ENCODE results near the gene UST. TPM values are rescaled to one million over a fixed set of nuclear protein-coding genes. Genes with fewer than 3 reads are reported as not detected.
"Not testable (repeated sequence)": the region's sequence is repeated elsewhere in the genome, so short reads cannot be mapped to it uniquely, and the experiment has no call there.

Gene UST
- total RNA-seq, 2 donors from 2014 or later = 3.5 to 6.5 TPM

DNA sequence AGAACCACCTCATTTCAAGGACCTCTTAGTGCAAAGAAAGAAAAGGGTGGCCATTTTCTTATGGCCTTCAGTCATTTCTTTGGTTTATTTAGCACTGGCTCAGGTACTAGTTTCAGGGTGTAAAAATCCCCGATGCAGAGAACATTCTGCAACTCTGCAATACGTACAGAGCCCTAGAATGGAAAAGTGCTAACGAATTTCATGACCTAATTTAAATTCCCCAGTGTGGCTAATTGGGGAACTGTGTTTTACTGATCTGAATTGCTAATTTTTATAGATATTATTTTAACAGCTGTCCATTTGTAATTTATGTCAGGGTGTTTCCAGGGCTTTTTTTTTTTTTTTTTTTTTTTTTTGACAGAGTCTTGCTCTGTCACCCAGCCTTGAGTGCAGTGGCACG is 160.7 kb downstream of the UST start:
- intact Hi-C loops (cut with DNase I) = no loop called here
- ATAC-seq = no peak

DNA sequence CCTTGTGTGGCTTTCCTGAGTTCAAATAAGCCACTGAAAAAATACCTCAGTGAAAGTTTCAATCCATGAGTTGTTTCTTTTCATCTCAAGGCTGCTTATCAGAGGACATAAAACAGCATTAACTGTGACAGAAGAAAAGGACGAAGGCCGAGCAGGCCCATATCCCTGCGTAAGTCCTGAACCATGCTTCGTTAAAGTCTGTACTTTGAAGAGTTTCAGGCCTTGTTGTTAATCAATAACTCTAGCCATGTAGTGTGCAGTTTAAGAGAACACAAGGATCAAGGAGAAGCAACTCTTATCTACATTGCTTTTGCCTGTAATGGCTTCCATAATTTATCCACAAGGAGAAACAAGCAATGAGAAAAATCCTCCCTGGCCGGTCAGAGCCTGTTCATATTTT is 165.4 kb downstream of the UST start:
- ATAC-seq = no peak
- intact Hi-C loops (cut with DNase I) = no loop called here
- DNase-seq = no peak

More for the DNA sequence above, 160.7 kb downstream of the UST start:
- DNase-seq = no peak

DNA sequence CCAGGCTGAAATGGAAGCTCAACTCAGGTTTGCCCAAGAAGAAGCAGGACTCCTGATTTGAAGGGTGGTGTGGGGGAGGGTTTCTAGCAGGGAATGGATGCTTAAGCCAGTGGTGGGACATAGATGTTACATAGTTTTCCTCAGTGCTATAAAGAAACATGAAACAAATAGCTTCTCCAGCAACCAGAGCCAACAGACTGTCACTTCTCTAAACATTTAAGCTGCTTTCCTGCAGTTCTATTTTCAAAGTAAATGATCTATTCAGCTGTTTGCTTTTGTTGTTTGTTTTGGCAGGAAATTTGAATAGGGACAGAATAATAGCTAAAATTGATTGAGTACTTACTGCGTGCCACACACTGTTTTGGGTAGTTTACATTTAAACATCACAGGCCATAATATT is 169.0 kb downstream of the UST start:
- DNase-seq = no peak
- intact Hi-C loops (cut with DNase I) = no loop called here
- no peak for ATAC-seq

DNA sequence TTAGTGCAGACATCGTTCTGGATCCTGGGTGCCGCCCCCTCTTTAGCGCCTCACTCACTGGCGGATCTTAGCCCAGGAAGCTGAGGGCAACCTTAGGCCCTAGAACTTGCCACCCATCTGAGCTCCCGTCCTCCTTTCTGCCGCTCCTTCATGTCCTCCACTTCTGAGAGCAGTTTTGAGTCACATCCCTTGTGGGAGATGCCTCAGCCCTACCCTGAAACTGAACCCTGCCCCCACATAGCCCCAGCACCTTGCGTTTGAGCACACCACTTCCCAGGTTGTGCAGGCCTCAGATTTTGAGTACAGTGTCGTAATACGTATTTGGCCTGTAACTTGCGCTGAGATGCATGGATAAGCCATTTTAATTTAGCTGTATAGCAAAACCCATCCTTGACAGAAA is 169.7 kb downstream of the UST start:
- ATAC-seq; intact Hi-C loops (cut with DNase I); DNase-seq: not testable (repeated sequence)

DNA sequence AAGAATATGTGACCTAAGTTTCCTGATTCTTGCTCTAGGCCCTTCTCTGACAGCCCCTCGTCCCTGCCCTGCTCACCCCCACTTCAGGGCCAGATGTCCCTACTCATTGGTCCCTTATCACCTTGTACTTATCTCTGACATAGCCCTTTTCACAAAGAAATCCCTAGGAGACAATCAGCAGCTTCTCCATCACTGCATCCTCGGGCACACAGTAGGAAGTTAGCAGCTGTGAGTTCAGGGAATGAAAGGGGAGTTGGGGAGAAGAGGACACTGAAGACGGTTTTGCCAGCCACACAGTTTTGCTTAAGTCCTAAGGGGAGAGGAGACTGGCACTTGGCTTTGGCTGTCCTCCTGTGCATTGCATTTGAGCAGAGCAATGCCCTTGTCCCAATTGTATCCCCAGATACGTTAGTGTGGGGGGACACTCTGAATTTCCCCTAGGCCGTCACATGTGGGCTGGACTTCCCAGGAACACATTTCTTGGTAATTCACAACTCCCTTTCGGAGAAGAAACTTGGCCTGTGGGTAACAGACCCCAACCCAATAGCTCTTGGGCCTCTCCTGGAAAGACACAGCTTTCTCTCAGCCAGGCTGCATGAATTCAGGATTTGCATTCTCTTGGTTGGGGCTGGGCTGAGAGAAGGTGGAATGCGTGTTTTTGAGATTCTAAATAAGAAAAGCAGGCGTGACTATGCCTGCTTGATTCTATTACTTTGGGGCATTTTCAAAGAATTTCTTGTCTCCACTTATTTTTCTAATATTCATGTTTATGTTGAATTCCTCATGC is 177.6 kb downstream of the UST start:
- ATAC-seq (no peak), DNase-seq (no peak)
- intact Hi-C loops (cut with DNase I) = no loop called here

DNA sequence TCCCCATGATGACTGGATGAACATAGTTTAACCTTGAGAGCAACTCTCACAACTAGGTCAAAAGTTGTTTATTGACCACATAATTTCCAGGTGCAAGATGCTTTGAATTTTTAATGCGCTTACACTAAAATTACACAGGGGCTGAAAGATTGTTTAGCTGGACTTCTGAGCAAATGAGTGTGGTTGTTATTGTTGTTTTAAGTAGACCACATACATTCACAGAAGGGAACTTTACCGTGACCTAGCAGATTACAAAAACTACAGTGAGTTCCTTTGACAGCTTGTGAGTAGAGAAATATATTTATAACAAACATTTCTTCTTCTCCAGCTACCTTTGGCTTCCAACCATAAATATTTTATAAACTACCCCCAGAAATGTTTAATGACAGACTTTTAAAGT is 178.9 kb downstream of the UST start:
- intact Hi-C loops (cut with DNase I) = no loop called here
- ATAC-seq (no peak), DNase-seq (no peak)

DNA sequence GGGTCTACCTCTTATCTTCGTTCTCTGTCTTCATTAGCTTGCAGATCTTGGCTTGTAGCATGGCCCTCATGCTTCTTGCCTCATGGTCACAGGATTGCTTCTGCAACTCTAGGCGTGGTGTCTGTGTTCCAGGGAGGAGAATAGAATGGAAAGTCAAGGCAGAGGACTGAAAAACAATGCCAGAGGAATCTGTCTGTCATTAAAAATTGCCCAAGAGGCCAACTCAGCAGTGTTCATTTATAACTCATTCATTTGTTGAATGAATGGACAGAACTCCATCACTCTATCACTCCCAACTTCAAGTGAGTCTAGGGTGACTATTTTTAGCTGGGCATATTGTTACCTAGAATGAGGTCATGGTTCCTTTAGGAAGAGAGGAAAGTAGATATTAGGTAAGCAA is 179.6 kb downstream of the UST start:
- intact Hi-C loops (cut with DNase I) = no loop called here
- DNase-seq (no peak), ATAC-seq (no peak)

DNA sequence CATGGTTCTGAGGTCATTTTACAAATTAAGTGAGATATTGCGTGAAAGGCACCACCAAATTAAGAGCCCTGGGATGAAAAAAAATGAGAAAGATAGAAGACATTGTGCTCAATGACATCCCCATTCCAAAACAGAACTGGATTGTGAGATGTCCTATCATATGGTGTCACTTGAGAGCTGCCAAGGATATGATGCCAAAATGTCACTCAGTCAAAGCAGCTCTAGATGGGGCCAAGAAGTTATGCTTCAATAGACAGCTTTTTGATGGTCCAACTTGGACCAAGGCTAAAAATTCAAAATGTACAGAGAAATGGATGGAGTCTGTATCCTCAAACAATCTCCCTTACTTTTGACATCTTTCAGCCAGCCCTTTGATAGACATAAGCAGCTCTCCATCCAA is 180.8 kb downstream of the UST start:
- DNase-seq (no peak), ATAC-seq (no peak)
- intact Hi-C loops (cut with DNase I) = no loop called here

DNA sequence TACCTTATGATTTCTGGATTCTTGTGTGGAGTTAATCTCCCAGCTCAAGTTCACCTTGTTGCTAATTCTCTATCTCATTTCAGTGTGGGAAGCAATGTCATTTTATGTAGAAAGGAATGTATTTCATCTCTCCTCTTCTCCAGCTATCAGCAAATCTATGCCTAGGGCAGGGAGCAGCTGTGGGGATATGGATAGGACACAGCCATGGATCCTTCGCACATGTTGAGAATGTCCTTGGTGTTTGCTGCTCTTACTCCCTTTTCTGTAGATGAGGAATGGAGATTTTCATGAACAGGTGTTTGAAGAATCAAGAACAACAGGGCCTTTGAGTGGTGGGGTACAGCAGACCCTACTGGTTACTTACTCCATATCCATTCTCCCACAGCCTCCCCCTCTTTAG is 182.0 kb downstream of the UST start:
- intact Hi-C loops (cut with DNase I) = no loop called here
- DNase-seq = no peak
- no peak for ATAC-seq

DNA sequence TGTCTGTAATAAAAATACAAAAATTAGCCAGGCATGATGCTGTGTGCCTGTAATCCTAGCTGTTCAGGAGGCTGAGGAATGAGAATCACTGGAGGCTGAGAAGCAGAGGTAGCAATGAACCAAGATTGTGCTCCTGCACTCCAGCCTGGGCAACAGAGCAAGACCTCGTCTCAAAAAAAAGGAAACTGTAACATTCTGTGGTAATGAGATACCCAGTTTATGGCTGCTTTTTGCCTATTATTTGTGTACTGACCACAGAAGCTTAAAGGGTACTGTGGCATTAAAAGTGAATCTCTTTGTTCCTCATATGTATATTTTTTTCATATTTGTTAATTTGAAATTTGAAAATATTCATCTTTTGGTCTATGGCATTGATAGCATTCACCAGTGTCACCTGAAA is 185.4 kb downstream of the UST start:
- ATAC-seq (no peak), DNase-seq (no peak)
- intact Hi-C loops (cut with DNase I) = no loop called here

DNA sequence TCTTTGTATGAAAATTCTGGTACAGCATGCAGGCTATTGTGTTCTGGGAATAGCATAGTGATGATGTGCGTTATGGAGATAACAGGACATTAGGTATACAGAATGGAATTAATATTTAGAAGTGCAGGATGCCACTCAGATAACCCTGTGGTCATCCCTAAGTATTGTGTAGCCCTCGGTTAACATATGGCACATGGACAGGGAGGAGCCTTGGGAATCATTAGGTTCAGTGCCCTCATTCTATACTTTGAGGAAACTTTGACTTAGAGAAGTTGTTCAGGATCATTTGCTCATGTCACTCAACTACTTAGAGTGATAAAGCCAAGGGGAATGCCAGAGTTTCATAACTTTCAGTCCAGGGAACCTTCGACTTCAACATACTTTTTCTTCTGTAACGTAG is 185.9 kb downstream of the UST start:
- intact Hi-C loops (cut with DNase I) = no loop called here
- ATAC-seq = no peak
- DNase-seq = no peak

DNA sequence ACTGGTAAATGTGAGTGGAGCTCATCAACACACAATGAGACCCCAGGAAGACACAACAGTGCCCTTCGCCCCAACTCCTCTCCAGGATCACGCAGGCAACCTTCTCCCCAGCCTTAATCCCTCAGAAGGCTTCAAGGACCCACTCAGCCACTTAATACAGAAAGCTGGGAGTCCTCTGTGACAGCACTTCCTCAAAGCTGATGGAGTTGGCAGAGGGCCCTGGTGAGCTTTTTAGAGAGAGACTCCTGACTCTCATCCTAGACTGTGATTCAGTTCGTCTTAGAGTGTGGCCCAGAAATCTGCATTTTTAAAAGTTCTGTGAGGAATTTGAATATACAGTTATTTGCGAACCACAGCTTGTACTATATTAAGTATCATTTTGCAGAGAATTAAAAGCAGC is 187.7 kb downstream of the UST start:
- ATAC-seq = peak; percentile 78 to 83
- DNase-seq = peak; percentile 47
- intact Hi-C loops (cut with DNase I) = no loop called here

DNA sequence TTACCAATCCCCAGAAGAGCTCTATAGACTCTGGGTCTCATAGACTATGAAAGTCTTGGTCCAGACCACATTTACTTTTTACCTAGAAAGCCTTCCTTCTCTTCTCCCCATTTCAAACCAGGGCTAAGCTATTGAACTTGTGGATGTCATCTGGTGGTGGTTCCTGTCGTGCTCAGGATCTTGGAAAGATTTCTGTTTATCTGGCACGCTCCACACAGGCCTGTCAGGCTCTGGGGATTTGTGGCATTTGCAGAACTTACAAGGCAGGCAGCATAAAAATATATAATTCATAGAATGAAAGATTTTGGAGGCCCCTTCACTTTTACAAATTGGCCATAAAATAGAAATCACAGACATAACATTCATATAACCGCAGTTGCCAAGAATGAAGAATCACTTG is 188.1 kb downstream of the UST start:
- DNase-seq (no peak), ATAC-seq (peak; percentile 27 to 71)
- intact Hi-C loops (cut with DNase I) = no loop called here

DNA sequence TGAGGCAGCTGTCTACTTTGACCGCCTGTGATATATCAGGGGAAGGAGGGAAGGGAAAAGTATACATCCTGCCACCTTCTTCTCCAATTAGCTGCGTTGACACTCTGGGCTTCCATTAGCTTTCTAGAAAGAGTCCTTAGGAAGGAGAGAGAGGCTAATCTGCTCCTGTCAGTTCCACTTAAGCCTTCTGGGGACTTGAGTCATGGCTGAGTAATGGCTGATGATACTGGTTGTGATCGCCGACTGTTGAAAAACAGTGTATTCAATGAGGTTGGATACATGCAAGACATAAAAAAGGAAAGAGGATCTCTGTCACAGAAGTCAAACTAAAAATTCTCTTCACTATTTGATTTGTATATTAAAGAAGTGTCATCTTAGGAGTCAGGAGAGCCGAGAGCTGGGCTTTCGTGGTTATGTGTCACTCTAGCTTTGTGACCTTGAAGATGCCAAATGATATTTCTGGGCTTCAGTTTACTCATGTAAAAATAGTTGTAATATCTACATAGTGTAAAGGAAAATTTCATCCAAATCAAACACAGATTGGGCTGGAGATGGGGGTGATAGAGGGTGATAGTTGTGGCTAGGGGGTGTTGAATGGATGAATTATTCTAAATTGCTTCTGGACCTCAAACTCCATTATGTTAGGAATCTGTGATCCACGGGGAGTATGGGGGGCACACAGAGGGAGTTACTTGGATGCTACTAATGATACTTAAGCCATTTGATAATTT is 189.0 kb downstream of the UST start:
- intact Hi-C loops (cut with DNase I) = no loop called here
- ATAC-seq = peak in 1 of 2 donors; percentile 61
- no peak for DNase-seq

DNA sequence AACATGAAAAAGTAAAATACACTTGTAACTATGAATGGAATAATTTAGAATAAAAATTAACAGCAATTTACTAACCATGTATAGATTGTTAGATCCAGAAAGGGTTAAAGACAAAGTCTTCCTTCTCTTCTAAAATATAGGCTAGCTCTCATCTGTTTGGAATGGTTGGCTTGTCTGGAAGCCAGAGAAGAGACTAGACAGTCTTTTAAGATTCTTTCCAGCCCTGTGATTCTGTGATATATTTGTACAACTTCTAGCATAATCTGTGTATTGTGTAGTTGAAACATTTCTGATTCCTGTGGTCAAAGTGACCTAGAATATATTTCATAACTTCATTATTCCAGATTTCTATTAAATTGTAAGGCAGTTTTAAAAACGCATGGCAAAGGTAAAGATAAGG is 196.6 kb downstream of the UST start:
- intact Hi-C loops (cut with DNase I) = loop anchor here in 1 of 2 donors (10.0 kb wide), 1 partner anchor 199 kb away; the partner anchor contains the start of gene UST
- no peak for ATAC-seq

DNA sequence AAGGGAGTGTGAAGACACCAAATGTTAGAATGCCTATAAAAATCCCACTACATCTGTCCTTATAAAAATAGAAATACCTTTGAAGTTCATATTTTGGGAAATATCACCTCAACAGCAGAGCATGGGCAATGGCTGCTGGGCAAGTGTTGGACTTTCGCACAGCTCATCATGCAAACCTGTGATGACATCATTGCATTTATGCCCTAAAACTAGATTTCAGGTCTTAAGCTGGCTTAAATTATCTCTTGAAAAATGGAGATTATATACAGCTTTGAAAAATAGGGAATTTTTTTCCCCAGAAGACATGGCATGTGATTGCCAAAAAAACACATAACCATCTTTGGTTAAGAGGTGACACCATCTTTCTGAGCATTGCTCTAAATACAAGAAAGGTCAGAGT is 197.8 kb downstream of the UST start:
- intact Hi-C loops (cut with DNase I) = loop anchor here (2.0 to 10.0 kb wide), 5 partner anchors 197 to 382 kb away; partner anchors contain the start of gene UST (in 2 of the 2)
- DNase-seq = no peak
- ATAC-seq = no peak

More for the DNA sequence above, 196.6 kb downstream of the UST start:
- no peak for DNase-seq

DNA sequence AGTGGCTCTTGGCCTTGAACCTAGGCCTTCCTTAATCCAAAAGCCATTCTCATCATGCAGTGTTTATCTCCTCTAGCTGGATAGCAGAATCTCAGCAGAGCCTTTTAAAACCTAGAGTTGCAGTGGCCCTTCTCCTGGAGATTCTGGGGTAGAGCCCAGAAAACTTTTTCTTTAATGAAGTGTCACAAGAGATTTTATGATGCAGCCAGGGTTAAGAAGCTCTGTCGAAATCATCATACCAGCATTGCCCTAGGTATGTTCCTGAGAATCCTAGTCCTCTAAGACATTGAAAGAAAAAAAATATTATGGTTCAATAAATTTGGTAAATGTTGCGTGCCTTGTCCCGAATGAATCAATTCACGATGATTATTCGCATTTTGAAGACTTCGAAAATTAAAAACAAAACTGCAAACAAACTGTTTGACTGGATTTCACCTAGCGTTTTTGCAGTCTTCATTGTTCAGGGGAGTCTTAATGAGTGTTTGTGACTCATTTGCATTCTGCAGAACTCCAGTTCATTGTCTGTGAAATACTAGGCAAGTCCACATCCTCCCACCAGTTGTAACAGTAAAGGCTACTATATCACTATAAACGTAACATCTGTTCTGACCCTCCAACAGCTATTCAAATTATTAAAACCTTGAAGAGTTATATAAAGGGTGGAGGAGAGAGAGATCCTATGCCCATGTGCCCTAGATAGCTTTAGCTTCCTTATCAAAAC is 198.6 kb downstream of the UST start:
- intact Hi-C loops (cut with DNase I) = loop anchor here (2.0 to 10.0 kb wide), 5 partner anchors 198 to 383 kb away; partner anchors contain the start of gene UST (in 2 of the 2)
- ATAC-seq = no peak
- DNase-seq = no peak

DNA sequence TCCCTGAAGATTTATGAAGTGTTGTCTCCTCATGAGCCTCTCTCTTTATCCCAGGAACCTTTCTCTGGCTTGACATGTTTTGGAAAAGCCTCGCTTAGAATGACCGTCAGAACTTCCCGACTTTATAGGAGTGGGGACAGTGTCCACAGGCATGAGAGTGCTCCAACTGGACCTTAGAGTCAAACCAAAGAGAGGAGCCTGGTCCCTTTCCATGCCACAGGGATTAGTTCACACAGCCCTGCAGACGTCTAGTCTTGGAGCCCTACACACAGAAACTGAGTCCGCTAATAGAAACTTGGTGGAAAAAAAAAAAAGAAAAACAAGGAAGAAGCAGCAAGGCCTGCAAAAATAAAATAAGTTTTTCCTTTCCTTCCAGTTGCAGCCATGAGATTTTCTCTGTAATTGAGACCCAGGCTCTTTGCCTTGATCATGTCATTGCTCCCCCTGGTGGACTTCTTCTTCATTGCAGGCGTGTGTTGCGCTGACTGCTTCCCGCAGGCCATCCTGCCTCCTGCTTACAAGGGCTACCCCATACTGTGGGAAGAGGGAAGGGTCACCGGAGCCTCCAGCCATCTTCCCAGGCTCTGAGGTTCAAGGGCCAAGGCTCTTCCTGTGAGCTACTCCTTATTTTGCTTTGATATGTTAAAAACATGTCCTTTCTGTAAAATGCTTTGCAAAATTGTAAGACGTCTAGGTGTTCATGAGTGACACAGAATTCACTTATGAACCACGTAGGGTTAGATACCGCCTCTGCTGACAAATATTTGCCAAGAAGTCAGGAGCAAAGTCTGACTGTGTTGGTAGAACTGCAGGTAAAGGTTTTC is 201.0 kb downstream of the UST start:
- intact Hi-C loops (cut with DNase I) = loop anchor here (5.0 to 10.0 kb wide), 4 partner anchors 201 to 386 kb away; partner anchors contain the start of gene UST (in 2 of the 2)
- DNase-seq (peak; percentile 83), ATAC-seq (peak; percentile 90 to 95)

DNA sequence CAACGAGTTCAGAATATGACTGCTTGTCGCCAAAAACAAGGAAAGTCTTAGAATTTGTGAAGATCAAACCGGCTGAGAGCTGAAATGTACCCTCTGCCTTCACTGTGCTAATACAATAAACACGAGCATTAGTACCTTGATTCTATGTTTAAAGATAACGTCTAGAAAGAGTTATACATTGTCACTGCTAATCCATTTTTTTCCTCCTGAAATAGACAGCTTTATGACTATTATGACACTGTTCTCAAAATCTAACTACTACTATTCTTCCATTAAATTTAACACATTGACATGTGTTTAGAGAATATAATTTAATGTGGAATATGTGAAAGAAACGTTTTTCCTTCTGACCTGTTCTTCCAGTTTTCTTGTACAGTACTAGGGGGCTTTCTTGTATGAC is 204.8 kb downstream of the UST start:
- intact Hi-C loops (cut with DNase I) = no loop called here
- ATAC-seq (no peak), DNase-seq (no peak)
